22Rv1 (cell line): Measurements from ENCODE around the gene POLR1E.

ENCODE experiments used
- CTCF ChIP-seq: fragments of 450-650 bp; IDR thresholded peaks from 2 replicates; pipeline ENCODE4 v1.5.1; 2017; ENCODE audit warnings: mild to moderate bottlenecking
- ZFX ChIP-seq: fragments of 450-650 bp; IDR thresholded peaks from 2 replicates; pipeline ENCODE4 v1.6.1; 2017; ENCODE audit warnings: antibody characterized with exemption, borderline replicate concordance

- TF ChIP-seq CTCF (no peak), ZFX (no peak)
Measured at GRCh38 chr9:37455884-37456647, 29.7 kb upstream of the POLR1E start.
